ENCODE measurements around the gene UGGT1.

UGGT1 gene

DNA sequence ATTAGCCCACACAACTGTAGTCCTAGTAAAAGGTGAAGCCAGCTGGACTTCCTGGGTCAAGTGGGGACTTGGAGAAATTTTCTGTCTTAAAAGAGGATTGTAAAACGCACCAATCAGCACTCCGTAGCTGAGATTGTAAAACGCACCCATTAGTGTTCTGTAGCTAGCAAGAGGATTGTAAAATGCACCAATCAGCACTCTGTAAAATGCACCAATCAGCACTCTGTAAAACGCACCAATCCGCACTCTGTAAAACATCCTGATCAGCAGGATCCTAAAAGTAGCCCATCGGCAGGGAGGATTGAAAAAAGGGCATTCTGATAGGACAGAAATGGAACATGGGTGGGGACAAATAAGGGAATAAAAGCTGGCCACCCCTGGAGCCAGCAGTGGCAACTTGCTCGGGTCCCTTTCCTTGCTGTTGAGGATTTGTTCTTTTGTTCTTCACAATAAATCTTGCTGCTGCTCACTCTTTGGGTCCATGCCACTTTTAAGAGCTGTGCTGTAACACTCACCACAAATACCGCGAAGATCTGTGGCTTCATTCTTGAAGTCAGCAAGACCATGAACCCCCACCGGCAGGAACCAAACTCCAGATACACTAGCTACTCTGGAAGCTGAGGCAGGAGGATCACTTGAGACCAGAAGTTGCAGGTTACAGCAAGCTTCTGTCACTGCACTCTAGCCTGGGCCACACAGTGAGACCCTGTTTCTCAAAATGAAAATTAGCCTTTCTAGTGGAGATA is 125.1 kb downstream of the UGGT1 start:
- DNase-seq (ENCODE audit: low spot score) = no peak

DNA sequence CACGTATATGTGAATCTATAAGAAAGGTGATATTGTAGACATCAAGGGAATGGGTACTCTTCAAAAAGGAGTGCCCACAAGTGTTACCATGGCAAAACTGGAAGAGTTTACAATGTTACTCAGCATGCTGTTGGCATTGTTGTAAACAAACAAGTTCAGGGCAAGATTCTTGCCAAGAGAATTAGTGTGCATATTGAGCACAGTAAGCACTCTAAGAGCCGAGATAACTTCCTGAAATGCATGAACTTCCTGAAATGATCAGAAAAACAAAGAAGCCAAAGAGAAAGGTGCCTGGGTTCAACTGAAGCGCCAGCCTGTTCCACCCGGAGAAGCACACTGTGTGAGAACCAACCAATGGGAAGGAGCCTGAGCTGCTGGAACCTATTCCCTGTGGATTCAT is 126.7 kb downstream of the UGGT1 start:
- DNase-seq (ENCODE audit: low spot score) = no peak

DNA sequence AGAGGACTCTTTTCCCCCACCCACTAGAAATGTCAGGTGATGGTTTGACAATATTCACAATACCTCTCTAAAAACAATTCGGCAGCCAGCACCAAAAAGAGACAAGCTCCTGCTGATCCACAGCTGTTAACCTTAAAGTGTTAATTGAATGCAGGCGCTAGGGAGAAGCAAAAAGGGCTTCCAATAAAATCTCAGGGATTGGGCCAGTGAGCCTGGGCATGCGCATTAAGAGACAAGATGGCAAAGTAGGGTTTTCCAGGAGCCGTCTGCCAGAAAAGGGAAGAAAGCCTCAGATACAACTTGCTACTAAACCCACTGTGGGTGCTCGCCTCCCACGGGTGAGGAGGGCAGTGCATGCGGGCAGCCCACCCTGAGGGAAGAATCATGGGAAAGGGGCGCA is 128.9 kb downstream of the UGGT1 start:
- no peak for DNase-seq (ENCODE audit: low spot score)

DNA sequence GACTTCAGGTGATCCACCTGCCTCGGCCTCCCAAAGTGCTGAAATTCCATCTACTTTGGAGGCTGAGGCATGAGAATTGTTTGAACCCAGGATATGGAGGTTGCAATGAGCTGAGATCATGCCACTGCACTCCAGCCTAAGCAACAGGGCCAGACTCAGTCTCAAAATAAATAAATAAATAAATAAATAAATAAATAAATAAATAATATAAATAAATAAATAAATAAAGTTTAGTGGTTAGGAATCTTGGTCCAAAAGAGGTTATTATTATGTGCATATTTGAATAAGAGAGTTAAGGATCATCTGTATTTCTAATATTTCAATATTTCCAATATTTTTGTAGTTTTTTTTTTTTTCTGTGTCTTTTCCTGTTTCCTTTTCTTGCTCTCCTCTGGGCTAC is 136.9 kb downstream of the UGGT1 start:
- DNase-seq (ENCODE audit: low spot score) = no peak

DNA sequence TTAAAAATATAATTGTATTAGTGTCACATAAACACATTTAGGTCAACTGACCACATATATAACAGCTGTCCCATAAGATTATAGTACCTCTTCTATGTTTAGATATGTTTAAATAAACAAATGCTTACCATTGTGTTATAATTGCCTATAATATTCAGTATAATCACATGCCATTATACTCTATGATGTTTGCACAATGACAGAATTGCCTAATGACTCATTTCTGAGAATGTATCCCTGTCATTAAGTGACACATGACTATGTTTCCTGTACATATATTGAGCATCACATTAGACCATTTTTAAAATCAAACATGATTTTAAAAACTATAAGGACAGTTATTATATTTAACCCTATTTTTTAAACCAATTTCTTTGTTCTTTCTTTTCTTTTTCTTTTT is 137.9 kb downstream of the UGGT1 start:
- no peak for DNase-seq (ENCODE audit: low spot score)

DNA sequence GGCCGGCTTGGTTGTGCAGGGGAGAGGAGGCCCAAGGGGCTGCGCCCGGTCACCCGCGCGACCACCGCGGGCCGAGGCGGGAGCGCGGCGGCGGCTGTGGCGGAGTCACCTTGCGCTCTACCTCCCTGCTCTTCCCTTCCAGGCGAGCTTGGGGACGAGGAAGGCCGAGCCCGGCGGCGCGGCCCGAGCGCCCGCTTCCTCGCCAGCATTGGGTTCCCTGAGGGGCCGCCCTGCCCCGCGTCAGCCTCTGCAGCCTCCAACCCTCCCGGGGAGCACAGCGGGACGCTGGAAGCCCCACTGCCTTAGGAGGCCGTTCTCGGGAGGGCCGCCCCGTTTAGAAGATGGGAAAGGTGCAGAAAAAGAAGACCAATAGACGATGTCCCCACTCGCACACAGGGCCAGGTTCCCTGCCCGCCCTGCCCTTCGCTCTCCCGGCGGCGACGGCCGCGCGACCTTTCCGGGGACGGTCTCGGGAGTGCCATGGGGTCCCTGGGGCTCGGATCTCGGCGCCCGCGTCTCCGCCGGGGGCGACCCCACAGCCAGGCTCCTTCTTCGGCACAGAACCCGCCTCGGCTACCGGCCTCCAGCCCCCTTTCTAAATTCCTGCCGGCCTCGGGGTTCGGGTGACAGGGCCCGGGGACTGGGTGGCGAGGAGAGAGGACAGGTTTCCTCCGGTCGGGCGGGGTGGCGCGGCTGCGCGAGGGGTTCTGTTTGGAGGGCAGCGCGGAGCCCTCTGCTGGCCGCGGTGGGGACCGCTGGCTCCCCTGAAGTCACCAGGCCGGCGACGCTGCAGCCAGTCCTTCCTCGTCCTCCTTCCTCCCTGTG is 142.2 kb downstream of the UGGT1 start:
- peak; percentile 83 for DNase-seq (ENCODE audit: low spot score)

DNA sequence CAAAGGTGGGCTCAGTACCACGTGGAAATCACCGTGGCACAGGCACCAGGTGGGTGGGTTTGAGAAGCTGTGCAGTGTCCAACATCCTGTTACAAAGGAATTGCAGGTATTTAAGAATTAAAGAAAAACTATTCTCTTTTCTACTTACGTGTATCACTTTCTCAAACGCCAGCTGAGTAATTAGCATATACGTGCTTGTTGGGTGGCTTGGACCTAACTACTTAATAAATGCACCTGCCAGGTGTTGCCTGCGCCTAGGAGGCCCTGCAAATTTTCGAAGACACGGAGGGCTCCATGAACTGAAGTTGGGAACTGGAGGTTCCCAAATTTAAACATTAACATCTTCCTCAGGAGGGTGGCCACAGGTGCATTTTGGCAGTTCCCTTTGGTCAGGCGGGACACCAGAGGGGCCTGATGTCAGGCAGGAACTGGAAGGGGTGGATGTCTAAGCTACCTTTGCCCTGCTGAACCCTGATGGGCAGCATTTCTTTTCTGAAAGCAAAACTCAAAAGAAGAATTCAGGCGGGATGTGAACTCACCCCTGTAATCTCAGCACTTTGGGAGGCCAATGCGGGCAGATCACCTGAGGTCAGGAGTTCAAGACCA is 142.9 kb downstream of the UGGT1 start:
- no peak for DNase-seq (ENCODE audit: low spot score)

DNA sequence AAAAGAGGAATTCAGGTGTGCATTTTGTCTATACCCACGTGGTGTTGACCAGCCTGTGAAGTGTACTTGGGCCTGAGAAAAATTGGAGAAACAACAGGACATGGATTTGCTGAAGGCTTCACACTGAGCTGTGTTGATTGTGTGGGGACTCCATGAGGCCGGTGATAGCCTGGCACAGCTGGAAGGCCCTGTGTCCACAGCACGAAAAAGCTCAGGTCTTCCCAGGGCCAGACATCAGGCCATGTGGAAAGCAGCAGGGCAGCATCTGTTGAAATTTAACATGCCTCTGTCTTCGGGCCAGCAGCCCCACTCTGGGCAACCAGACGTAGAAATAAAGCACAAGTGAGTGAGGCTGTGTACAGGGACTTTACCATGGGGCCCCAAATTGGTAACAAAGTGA is 143.6 kb downstream of the UGGT1 start:
- DNase-seq (ENCODE audit: low spot score) = no peak

DNA sequence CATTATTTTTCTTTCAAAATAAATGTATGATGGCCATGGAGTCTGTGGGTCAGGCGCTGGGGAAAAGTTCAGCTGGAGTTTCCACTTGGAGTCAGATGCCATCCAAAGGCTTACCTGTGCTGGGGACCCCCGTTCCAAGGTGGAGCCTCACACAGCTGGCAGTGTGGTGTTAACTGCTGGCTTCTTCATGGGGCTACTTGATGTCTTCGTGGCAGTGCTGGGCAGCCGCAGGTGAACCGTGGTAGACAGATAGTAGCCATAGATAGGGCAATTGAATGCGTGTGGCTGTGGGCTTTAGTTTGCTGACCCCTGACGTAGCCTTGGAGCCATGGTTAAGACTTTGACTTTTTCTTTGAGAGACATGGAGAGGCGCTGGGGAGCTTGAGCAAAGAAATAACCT is 144.6 kb downstream of the UGGT1 start:
- DNase-seq (ENCODE audit: low spot score) = no peak

DNA sequence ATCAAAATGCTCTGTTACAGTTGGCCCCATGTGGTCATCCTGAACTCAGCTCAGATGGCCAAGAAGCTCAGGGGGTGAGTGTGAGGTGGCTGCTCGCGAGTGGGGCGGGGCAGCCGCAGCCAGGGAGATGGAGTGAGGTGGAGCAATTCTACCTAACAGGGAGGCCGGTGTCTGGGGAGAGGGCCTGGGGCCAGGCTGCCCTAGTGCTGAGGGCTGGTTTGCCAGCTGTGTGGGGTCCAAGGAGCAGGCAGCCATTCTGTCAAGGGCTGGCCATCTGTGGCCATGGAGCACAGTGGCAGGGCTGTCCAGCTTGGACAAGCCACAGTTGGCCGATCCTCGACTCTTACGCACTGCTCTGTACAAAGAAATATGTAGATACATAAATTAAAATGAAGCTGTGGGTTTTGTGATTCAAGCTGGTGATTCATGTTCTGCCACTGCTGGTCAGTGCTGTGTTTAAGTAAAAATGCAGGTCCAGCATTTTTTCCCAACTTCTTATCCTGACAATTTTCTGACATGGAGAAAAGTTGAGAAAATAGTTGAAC is 145.6 kb downstream of the UGGT1 start:
- no peak for DNase-seq (ENCODE audit: low spot score)

DNA sequence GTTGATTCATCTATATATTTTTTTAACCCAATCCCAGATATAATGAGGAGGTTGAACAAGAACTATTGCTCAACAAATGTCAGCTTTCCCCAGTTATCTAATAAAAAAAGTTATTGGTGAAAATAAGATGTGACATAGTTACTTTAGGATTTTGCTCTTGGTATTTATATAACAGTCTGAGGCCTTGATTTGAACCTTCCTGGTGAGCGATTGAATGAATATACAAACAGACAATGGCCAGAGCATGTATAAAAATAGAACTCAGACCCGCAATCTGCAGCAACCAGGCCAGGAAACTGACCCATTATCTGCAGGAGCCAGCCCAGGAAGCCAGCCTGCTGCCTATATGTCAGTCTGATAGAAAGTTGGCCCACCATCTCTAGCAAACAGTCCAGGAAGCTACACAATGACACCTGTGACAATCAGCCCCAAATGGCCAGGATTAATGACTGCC is 146.1 kb downstream of the UGGT1 start:
- peak; percentile 27 for DNase-seq (ENCODE audit: low spot score)

DNA sequence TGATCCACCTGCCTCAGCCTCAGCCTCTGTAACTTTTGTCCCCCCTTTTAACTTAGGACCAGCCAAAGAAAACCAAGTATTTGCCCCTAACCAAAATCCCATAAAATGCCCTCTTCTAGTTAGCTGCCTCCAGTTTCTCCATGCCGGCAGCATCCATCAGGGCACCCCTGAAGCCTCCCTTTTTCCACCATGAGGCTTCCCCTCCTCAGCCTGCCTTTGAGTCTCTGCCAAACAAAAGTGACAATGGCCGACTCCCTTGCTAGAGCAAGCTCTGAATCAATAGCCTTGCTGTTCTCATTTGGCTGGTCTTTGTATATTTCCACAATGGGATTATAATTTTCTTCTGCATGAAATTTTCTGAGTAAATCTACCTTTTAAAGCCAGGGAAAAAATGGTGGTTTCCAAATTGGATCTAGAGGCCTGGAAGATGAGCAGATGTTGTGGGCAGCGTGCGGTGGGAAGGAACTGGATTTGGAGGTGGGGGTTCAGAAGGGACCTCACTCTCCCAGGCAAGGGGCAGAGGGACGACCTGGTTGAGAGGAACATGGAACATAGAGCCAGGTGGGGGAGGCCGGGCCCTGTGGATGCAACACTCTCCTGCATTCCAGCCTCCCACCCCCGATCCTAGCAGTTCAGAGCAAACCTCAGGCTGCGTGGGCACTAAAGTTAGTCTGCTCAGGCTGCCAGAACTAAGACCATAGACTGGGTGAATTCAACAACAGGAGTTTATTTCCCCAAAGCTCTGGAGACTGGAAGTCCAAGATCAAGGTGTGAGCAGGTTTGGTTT is 147.1 kb downstream of the UGGT1 start:
- DNase-seq (ENCODE audit: low spot score) = no peak

DNA sequence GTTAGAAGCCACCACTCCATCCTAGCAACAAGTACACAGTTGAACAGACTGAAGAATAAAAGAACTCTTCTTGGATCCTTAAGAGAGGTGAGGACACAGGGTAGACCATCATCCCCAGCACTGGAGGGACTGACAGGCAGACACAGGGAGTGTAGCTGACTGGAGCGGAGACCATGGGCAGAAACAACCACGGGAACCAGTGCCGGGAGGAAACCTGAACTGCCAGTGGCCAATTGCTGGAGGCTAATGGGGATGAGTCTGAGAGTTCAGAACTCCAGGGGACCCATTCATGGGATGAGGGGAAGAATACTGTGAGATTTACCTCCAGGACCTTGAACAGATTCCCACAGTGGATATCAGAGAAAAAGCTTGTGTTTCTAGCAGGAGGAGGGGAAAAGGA is 150.9 kb downstream of the UGGT1 start:
- DNase-seq (ENCODE audit: low spot score) = no peak
